Measurements from ENCODE around the gene OR8B12.

OR8B12 gene

GRCh38 chr11:124543554-124543953 lies at the start of gene OR8B12:
Gene OR8B12 (minus strand): TSS chr11:124543654. CDS start chr11:124543654, 0 bp downstream.
- no peak for DNase-seq

GRCh38 chr11:124592627-124593026 lies 49.2 kb upstream of the OR8B12 start:
- no peak for DNase-seq

GRCh38 chr11:124591430-124591829 lies 48.0 kb upstream of the OR8B12 start:
- DNase-seq, result no peak

GRCh38 chr11:124586238-124586860 lies 42.9 kb upstream of the OR8B12 start:
- DNase-seq, result peak; percentile 54

- DNase-seq, result no peak
Observed at GRCh38 chr11:124584681-124585372, 41.4 kb upstream of the OR8B12 start.

GRCh38 chr11:124583781-124584180 lies 40.3 kb upstream of the OR8B12 start:
- no peak for DNase-seq

GRCh38 chr11:124582565-124582964 lies 39.1 kb upstream of the OR8B12 start:
- DNase-seq, result no peak

GRCh38 chr11:124581817-124582216 lies 38.4 kb upstream of the OR8B12 start:
- no peak for DNase-seq

- no peak for DNase-seq
Observed at GRCh38 chr11:124578761-124579160, 35.3 kb upstream of the OR8B12 start.

- DNase-seq, result no peak
Observed at GRCh38 chr11:124577716-124578427, 34.4 kb upstream of the OR8B12 start.

- no peak for DNase-seq
Observed at GRCh38 chr11:124570160-124570559, 26.7 kb upstream of the OR8B12 start.

GRCh38 chr11:124569697-124570096 lies 26.2 kb upstream of the OR8B12 start, which contains the start of gene OR8A1:
Gene OR8A1 (plus strand): TSS chr11:124569997. CDS start chr11:124570120, 123 bp downstream.
- DNase-seq, result no peak

- no peak for DNase-seq
Observed at GRCh38 chr11:124556828-124557227, 13.4 kb upstream of the OR8B12 start.

- DNase-seq, result no peak
Observed at GRCh38 chr11:124551987-124552386, 8.5 kb upstream of the OR8B12 start.

- no peak for DNase-seq
Observed at GRCh38 chr11:124551189-124551588, 7.7 kb upstream of the OR8B12 start.

- no peak for DNase-seq
Observed at GRCh38 chr11:124543145-124543544, 309 bp downstream of the OR8B12 start.

- no peak for DNase-seq
Observed at GRCh38 chr11:124541204-124541603, 2.2 kb downstream of the OR8B12 start.

- DNase-seq, result peak; percentile 3
Observed at GRCh38 chr11:124538019-124538418, 5.4 kb downstream of the OR8B12 start.

- peak; percentile 56 for DNase-seq
Observed at GRCh38 chr11:124536520-124536919, 6.9 kb downstream of the OR8B12 start.

- peak; percentile 21 for DNase-seq
Observed at GRCh38 chr11:124535552-124536232, 7.8 kb downstream of the OR8B12 start.

GRCh38 chr11:124534051-124534450 lies 9.4 kb downstream of the OR8B12 start:
- DNase-seq, result no peak

- no peak for DNase-seq
Observed at GRCh38 chr11:124533626-124534025, 9.8 kb downstream of the OR8B12 start.

- no peak for DNase-seq
Observed at GRCh38 chr11:124520550-124520854, 23.0 kb downstream of the OR8B12 start.
